Psoas muscle (tissue), 8 donors: ENCODE measurements around the gene ADAM15. TPM values are rescaled to one million over a fixed set of nuclear protein-coding genes. Genes with fewer than 3 reads are reported as not detected.

Experiments used
- ATAC-seq, 4 donors: fragments of 200-7000 bp; cut with Tn5 transposase; one replicate each; pipeline ENCODE4 v1.9.1; 2020; ENCODE audit warnings: moderate library complexity in 3 of 4, mild to moderate bottlenecking in 2 of 4
- DNase-seq, 2 donors: peaks; one replicate each; pipeline ENCODE4 v3.0.0-alpha.2; 2020
- H3K27ac ChIP-seq: fragments of 200-600 bp; one replicate; pipeline ENCODE4 v1.8.0; 2022
- H3K27me3 ChIP-seq, 3 donors: fragments of 200-600 bp in 1 of 3; one replicate each; pipeline versions ENCODE4 v1.6.1 to v1.8.0; 2013 to 2022; ENCODE audit warnings: low read length in 2 of 3, mild to moderate bottlenecking in 2 of 3, moderate library complexity in 1 of 3; ENCODE audit not compliant: insufficient read depth in 3 of 3
- H3K36me3 ChIP-seq, 2 donors: fragments of 200-600 bp in 1 of 2; one replicate each; pipeline versions ENCODE4 v1.6.1 to v1.8.0; 2013 to 2022; ENCODE audit warnings: low read depth in 1 of 2, mild to moderate bottlenecking in 1 of 2, moderate library complexity in 1 of 2; ENCODE audit not compliant: insufficient read depth in 1 of 2
- H3K4me1 ChIP-seq: fragments of 200-600 bp; one replicate; pipeline ENCODE4 v1.8.0; 2022
- H3K4me3 ChIP-seq: fragments of 200-600 bp; one replicate; pipeline ENCODE4 v1.8.0; 2022; ENCODE audit warnings: mild to moderate bottlenecking
- H3K9me3 ChIP-seq: fragments of 200-600 bp; one replicate; pipeline ENCODE4 v1.8.0; 2022
- WGBS, 3 donors: extraction: QIAGEN DNeasy Blood & Tissue Kit; methylation state at CpG; one replicate each; pipeline versions ENCODE4 v1.1.6 to v1.1.7; 2013; 5-methylcytosine and 5-hydroxymethylcytosine counted together
- intact Hi-C, 2 donors: fragments of 100-400 bp; cut with DNase I; formaldehyde crosslinking; loops; one replicate each; pipeline versions ENCODE4 v1.11.0 to v1.14.2; 2022
- polyA plus RNA-seq, 3 donors: library from polyadenylated mRNA; stranded (reverse); fragments of 200-250 nt; gene quantifications; one replicate each; pipeline ENCODE4 v1.2.3, GENCODE V29; 2013
- total RNA-seq, 4 donors: library from RNA; stranded (reverse); fragmentation: NEBNext Ultra II Directional in 2 of 4; extraction: Animal tissue kit (Norgen Biotek cat#: 25700) in 2 of 4; gene quantifications; one replicate each; pipeline versions ENCODE4 v1.2.1 to v1.2.4, GENCODE V29; 2021 to 2023
- TF ChIP-seq, protein P1 (sequence below): fragments of 200-600 bp; IDR thresholded peaks from one replicate; pipeline ENCODE4 v1.8.0; 2022; ENCODE audit warnings: antibody characterized with exemption
- donor health status: healthy with polysubstance abuse.
- donor health status: DM: no; HTN: no; CAD: no; lungs with moderate emphysema.
- donor health status: Bipolar disorder and iron deficiency.
- donor health status: healthy.
- donor health status: DM: yes; HTN: yes; CAD: no.
- donor health status: DM: no; HTN: no; CAD: no.
- donor health status: DM: no; HTN: no; CAD: no.
- donor health status: DM: yes; HTN: yes; CAD: no.

The ADAM15 gene
- total and polyA plus RNA-seq, 7 donors, result 33.2 to 50.9 (median 45.4) TPM

- Histone ChIP-seq H3K9me3 (no peaks in the 10 kb centered on the region), H3K4me3 (peak overlapping the region; percentile 88), H3K27me3 (no peaks in the 10 kb centered on the region), H3K27ac (peak overlapping the region; percentile 86), H3K4me1 (peaks cover 23% of the 10 kb centered on the region), H3K36me3 (peaks cover 0 to 48% of the 10 kb centered on the region in 2 donors)
- 55 to 58% (median 57%) methylated on average over 12 of the region's 12 CpGs for WGBS, 3 donors
- intact Hi-C loops, result loop anchor here in 1 of 2 donors (10.0 kb wide), 1 partner anchor 498 kb away; the partner anchor contains the start of gene UBE2Q1
- ATAC-seq (no peak), DNase-seq (peak; percentile 41 to 71)
- TF ChIP-seq, protein P1, sequence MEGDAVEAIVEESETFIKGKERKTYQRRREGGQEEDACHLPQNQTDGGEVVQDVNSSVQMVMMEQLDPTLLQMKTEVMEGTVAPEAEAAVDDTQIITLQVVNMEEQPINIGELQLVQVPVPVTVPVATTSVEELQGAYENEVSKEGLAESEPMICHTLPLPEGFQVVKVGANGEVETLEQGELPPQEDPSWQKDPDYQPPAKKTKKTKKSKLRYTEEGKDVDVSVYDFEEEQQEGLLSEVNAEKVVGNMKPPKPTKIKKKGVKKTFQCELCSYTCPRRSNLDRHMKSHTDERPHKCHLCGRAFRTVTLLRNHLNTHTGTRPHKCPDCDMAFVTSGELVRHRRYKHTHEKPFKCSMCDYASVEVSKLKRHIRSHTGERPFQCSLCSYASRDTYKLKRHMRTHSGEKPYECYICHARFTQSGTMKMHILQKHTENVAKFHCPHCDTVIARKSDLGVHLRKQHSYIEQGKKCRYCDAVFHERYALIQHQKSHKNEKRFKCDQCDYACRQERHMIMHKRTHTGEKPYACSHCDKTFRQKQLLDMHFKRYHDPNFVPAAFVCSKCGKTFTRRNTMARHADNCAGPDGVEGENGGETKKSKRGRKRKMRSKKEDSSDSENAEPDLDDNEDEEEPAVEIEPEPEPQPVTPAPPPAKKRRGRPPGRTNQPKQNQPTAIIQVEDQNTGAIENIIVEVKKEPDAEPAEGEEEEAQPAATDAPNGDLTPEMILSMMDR, result peak; percentile 5
These were observed 1.6 kb downstream of the ADAM15 start for GRCh38 chr1:155052439-155053395.

GRCh38 chr1:155053531-155054105 is 2.5 kb downstream of the ADAM15 start:
- Histone ChIP-seq H3K4me1 (peaks cover 16% of the 10 kb centered on the region), H3K27ac (peak overlapping the region; percentile 0), H3K4me3 (no peak overlapping the region), H3K9me3 (no peaks in the 10 kb centered on the region), H3K36me3 (peaks cover 0 to 57% of the 10 kb centered on the region in 2 donors), H3K27me3 (no peaks in the 10 kb centered on the region)
- intact Hi-C loops, result loop anchor here in 1 of 2 donors (10.0 kb wide), 1 partner anchor 499 kb away; the partner anchor contains the start of gene UBE2Q1
- no peak for DNase-seq
- TF ChIP-seq, protein P1, result no peak
- no peak for ATAC-seq
- WGBS, 3 donors, result 78 to 87% (median 83%) methylated on average over 7 of the region's 7 CpGs

DNA sequence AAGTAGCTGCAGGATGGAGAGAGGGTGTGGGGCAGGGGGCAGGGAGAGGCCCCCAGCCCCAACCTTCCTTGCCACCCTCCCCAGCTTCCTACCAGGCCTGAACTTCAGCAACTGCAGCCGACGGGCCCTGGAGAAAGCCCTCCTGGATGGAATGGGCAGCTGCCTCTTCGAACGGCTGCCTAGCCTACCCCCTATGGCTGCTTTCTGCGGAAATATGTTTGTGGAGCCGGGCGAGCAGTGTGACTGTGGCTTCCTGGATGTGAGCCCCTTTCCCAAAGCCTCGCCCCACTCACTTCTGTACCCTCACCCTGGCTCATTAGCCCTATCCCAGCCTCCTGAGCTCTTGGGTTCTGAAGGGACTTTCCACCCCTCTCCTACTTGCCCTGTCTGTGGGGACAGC is 6.0 kb downstream of the ADAM15 start:
- TF ChIP-seq, protein P1, result no peak
- Histone ChIP-seq H3K4me3 (no peak overlapping the region), H3K4me1 (peaks cover 6% of the 10 kb centered on the region), H3K9me3 (no peaks in the 10 kb centered on the region), H3K27me3 (no peaks in the 10 kb centered on the region), H3K36me3 (peaks cover 0 to 82% of the 10 kb centered on the region in 2 donors), H3K27ac (no peak overlapping the region)
- intact Hi-C loops, result loop anchor here in 1 of 2 donors (10.0 kb wide), 1 partner anchor 502 kb away; the partner anchor contains the start of gene UBE2Q1
- DNase-seq (no peak), ATAC-seq (no peak)
- 88 to 91% (median 90%) methylated on average over 8 of the region's 8 CpGs for whole genome bisulfite sequencing, 3 donors

- WGBS, 3 donors, result 92 to 94% (median 93%) methylated on average over 13 of the region's 13 CpGs
- Histone ChIP-seq H3K36me3 (peaks cover 0 to 82% of the 10 kb centered on the region in 2 donors), H3K27ac (no peak overlapping the region), H3K27me3 (no peaks in the 10 kb centered on the region), H3K4me3 (no peak overlapping the region), H3K9me3 (no peaks in the 10 kb centered on the region), H3K4me1 (peaks cover 12% of the 10 kb centered on the region)
- no peak for ATAC-seq
- intact Hi-C loops, result loop anchor here in 1 of 2 donors (10.0 kb wide), 1 partner anchor 503 kb away; the partner anchor contains the start of gene UBE2Q1
- no peak for DNase-seq
- TF ChIP-seq, protein P1, result no peak
These were observed 6.7 kb downstream of the ADAM15 start for GRCh38 chr1:155057788-155058211.
